Left ventricle myocardium inferior (tissue), 1 donor: ENCODE data around the gene GJB1. TPM values are rescaled to one million over a fixed set of nuclear protein-coding genes. Genes with fewer than 3 reads are reported as not detected.

ENCODE experiments used
- DNase-seq: peaks from one replicate; pipeline ENCODE4 v3.0.0-alpha.2; 2020
- H3K27ac ChIP-seq: fragments of 200-600 bp; replicated peaks from 2 replicates; pipeline ENCODE4 v1.8.0; 2021
- H3K27me3 ChIP-seq: fragments of 200-600 bp; 2 replicates; pipeline ENCODE4 v1.8.0; 2021; ENCODE audit warnings: low read depth
- H3K36me3 ChIP-seq: fragments of 200-600 bp; 2 replicates; pipeline ENCODE4 v1.8.0; 2021
- H3K4me1 ChIP-seq: fragments of 200-600 bp; 2 replicates; pipeline ENCODE4 v1.8.0; 2021
- H3K4me3 ChIP-seq: fragments of 200-600 bp; 2 replicates; pipeline ENCODE4 v1.8.0; 2021; ENCODE audit warnings: mild to moderate bottlenecking, moderate library complexity
- H3K9me3 ChIP-seq: fragments of 200-600 bp; replicated peaks from 2 replicates; pipeline ENCODE4 v1.8.0; 2021
- CTCF ChIP-seq: fragments of 200-600 bp; IDR thresholded peaks from 2 replicates; pipeline ENCODE4 v1.8.0; 2021; ENCODE audit warnings: antibody characterized with exemption, mild to moderate bottlenecking, borderline replicate concordance
- intact Hi-C: fragments of 100-400 bp; cut with micrococcal nuclease; formaldehyde crosslinking; loops from one replicate; pipeline ENCODE4 v1.11.0; 2022
- total RNA-seq: library from RNA; stranded (reverse); fragmentation: NEBNext Ultra II Directional; extraction: Animal tissue kit (Norgen Biotek cat#: 25700); gene quantifications from one replicate; pipeline ENCODE4 v1.2.1, GENCODE V29; 2021
- donor health status: DM: no; HTN: yes; CAD: no; lungs with severe emphysema.

Gene GJB1
- total RNA-seq, 1 donor from 2014 or later, result not detected

- TF ChIP-seq CTCF, result no peak
- Histone ChIP-seq H3K4me3 (no peak overlapping the region), H3K4me1 (no peaks in the 10 kb centered on the region), H3K27ac (no peak overlapping the region), H3K27me3 (no peaks in the 10 kb centered on the region), H3K36me3 (no peaks in the 10 kb centered on the region), H3K9me3 (no peaks in the 10 kb centered on the region)
- DNase-seq, result no peak
- intact Hi-C loops, result no loop called here
Observed at GRCh38 chrX:71215338-71215912, 7.6 kb upstream of the GJB1 start.

DNA sequence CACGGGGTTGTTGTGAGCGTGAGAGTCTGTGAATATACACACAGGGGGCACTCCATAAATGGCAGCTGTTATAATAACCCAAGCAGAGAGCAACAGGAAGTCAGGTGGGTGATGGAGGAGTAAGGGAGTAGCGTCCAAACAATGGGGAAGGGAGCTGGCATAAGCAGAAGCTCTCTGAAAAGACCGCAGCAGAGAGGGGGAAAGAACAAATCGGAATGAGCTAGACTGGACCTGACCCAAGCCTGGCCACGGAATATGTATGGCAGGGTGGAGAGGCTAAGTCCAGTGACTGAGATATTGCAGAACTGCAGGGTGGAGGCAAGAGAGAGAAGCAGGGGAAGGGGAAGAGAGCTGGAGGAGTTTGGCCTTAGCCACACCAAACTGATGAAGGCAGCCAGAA lies 6.5 kb upstream of the GJB1 start:
- no peak for TF ChIP-seq CTCF
- Histone ChIP-seq H3K36me3 (no peaks in the 10 kb centered on the region), H3K4me3 (no peak overlapping the region), H3K27me3 (no peaks in the 10 kb centered on the region), H3K4me1 (no peaks in the 10 kb centered on the region), H3K27ac (no peak overlapping the region), H3K9me3 (no peaks in the 10 kb centered on the region)
- DNase-seq, result no peak
- intact Hi-C loops, result no loop called here

DNA sequence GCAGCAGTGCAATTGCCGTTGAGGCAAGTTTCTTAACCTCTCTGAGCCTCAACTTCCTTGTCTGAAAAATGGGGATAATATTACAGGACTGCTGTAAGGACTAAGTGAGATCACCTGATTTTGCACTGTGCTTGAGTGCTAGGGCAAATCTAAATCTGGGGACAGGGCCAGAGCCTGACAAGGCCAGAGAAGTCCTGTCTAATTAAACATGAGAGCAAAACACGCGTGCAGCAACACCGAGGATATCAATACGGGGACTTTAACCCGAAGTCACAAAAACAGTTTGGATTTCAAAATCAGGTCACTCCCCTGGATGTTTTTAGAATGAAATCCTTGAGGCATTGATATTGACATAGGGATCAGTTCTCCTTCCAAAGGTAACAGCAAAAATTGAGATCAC lies 5.7 kb upstream of the GJB1 start:
- intact Hi-C loops, result no loop called here
- no peak for DNase-seq
- no peak overlapping the region for H3K27ac ChIP-seq
- H3K9me3 ChIP-seq, result no peaks in the 10 kb centered on the region
- H3K4me3 ChIP-seq, result no peak overlapping the region
- no peak for TF ChIP-seq CTCF
- no peaks in the 10 kb centered on the region for H3K36me3 ChIP-seq
- H3K27me3 ChIP-seq, result no peaks in the 10 kb centered on the region
- no peaks in the 10 kb centered on the region for H3K4me1 ChIP-seq

GRCh38 chrX:71221145-71221544 lies 1.9 kb upstream of the GJB1 start:
- no peaks in the 10 kb centered on the region for H3K36me3 ChIP-seq
- no peak overlapping the region for H3K27ac ChIP-seq
- H3K27me3 ChIP-seq, result no peaks in the 10 kb centered on the region
- intact Hi-C loops, result no loop called here
- no peak for TF ChIP-seq CTCF
- no peaks in the 10 kb centered on the region for H3K4me1 ChIP-seq
- H3K9me3 ChIP-seq, result no peaks in the 10 kb centered on the region
- no peak for DNase-seq
- no peak overlapping the region for H3K4me3 ChIP-seq

DNA sequence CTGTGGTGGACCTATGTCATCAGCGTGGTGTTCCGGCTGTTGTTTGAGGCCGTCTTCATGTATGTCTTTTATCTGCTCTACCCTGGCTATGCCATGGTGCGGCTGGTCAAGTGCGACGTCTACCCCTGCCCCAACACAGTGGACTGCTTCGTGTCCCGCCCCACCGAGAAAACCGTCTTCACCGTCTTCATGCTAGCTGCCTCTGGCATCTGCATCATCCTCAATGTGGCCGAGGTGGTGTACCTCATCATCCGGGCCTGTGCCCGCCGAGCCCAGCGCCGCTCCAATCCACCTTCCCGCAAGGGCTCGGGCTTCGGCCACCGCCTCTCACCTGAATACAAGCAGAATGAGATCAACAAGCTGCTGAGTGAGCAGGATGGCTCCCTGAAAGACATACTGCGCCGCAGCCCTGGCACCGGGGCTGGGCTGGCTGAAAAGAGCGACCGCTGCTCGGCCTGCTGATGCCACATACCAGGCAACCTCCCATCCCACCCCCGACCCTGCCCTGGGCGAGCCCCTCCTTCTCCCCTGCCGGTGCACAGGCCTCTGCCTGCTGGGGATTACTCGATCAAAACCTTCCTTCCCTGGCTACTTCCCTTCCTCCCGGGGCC lies 1.2 kb downstream of the GJB1 start:
- DNase-seq, result no peak
- no peak overlapping the region for H3K27ac ChIP-seq
- H3K27me3 ChIP-seq, result no peaks in the 10 kb centered on the region
- H3K9me3 ChIP-seq, result no peaks in the 10 kb centered on the region
- H3K4me3 ChIP-seq, result no peak overlapping the region
- no peaks in the 10 kb centered on the region for H3K4me1 ChIP-seq
- H3K36me3 ChIP-seq, result no peaks in the 10 kb centered on the region
- intact Hi-C loops, result no loop called here
- TF ChIP-seq CTCF, result no peak
